ENCODE data around the gene CACNA2D3.

The CACNA2D3 gene

DNA sequence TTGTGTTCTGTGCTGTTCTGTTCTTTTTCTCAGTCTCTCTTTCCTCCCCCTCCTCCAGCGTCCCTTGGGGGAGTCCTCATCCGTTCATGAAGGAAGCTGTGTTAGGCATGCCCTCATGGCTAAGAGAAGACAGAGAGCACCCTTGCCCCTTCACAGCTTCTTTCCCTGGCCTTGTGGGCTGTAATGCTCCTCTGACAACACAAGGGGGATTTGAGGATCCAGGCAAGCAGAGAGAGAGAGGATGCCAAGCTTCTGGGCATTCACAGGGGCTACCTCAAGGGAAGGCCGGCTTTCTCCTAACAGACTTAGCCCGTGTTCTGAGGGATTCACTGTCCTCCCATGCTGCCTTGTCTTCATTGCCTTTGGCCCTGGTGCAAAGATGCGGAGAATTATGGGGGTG lies 416.0 kb downstream of the CACNA2D3 start:
- TF ChIP-seq, protein P1, sequence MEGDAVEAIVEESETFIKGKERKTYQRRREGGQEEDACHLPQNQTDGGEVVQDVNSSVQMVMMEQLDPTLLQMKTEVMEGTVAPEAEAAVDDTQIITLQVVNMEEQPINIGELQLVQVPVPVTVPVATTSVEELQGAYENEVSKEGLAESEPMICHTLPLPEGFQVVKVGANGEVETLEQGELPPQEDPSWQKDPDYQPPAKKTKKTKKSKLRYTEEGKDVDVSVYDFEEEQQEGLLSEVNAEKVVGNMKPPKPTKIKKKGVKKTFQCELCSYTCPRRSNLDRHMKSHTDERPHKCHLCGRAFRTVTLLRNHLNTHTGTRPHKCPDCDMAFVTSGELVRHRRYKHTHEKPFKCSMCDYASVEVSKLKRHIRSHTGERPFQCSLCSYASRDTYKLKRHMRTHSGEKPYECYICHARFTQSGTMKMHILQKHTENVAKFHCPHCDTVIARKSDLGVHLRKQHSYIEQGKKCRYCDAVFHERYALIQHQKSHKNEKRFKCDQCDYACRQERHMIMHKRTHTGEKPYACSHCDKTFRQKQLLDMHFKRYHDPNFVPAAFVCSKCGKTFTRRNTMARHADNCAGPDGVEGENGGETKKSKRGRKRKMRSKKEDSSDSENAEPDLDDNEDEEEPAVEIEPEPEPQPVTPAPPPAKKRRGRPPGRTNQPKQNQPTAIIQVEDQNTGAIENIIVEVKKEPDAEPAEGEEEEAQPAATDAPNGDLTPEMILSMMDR (IDR thresholded peaks at IDR 0.05), result no peak

GRCh38 chr3:54541369-54541768 lies 419.0 kb downstream of the CACNA2D3 start:
- TF ChIP-seq, protein P1 (IDR thresholded peaks at IDR 0.05), result no peak

- TF ChIP-seq, protein P1 (IDR thresholded peaks at IDR 0.05), result no peak
Measured at GRCh38 chr3:54543446-54543845, 421.1 kb downstream of the CACNA2D3 start.

DNA sequence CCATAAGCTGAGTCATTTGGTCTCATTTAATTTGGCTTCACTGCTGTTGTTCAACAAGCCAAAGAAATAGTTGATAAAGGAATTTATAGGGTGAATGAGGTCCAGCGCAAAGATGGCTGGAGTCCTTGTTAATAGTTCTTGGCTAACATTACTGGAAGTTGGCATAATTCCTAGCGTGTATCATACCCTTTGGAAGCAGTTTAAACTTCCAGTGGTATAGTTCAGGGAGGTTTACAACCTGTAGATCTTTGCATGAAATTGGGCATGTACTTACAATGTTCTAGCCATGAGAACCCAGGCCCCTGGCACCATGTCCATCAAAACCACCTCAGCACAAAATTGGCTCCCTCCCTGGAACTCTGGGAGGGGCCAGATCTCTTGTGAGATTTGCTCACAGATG lies 424.7 kb downstream of the CACNA2D3 start:
- TF ChIP-seq, protein P1 (IDR thresholded peaks at IDR 0.05), result no peak

DNA sequence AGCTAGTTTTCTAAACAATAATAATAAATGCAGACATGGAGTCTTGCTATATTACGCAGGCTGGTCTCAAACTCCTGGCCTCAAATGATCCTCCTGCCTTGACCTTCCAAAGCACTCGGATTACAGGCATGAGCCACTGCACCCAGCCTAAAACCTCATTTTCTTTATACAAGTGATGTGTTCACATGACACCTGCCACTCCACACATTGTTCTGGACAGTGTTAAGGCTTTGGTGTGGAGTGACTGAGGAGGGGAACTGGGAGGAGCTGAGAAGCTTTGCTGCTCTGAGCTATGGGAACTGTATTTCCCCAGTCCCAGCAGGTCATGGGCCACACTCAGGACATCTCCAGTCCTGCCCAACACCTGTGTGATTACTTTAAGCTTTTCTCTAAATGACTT lies 425.5 kb downstream of the CACNA2D3 start:
- TF ChIP-seq, protein P1 (IDR thresholded peaks at IDR 0.05), result no peak

GRCh38 chr3:54549607-54550220 lies 427.4 kb downstream of the CACNA2D3 start:
- TF ChIP-seq, protein P1 (IDR thresholded peaks at IDR 0.05), result no peak

GRCh38 chr3:54550221-54550977 lies 428.0 kb downstream of the CACNA2D3 start:
- TF ChIP-seq, protein P1 (IDR thresholded peaks at IDR 0.05), result no peak

All from LNCAP (cell line).